GM18951 (cell line): ENCODE results near the gene SLC2A5.

Experiments used
- POLR2A ChIP-seq: IDR thresholded peaks from 4 replicates; pipeline ENCODE4 v1.6.1; 2011; ENCODE audit warnings: mild to moderate bottlenecking; ENCODE audit not compliant: insufficient read length, insufficient read depth; ENCODE audit errors: extremely low read depth
- in situ Hi-C: fragments of 300-500 bp; cut with MboI; formaldehyde crosslinking; loops from one replicate; pipeline ENCODE4 v1.12.0; 2022; ENCODE audit warnings: low sequenced_read_pairs, mixed read lengths, inconsistent platforms; ENCODE audit not compliant: unreplicated experiment

The SLC2A5 gene

GRCh38 chr1:9045861-9046510, 23.4 kb downstream of the SLC2A5 start:
- in situ Hi-C loops = no loop called here
- TF ChIP-seq POLR2A = no peak

- no peak for TF ChIP-seq POLR2A
- in situ Hi-C loops = no loop called here
These were observed 25.2 kb downstream of the SLC2A5 start for GRCh38 chr1:9044236-9044635.

DNA sequence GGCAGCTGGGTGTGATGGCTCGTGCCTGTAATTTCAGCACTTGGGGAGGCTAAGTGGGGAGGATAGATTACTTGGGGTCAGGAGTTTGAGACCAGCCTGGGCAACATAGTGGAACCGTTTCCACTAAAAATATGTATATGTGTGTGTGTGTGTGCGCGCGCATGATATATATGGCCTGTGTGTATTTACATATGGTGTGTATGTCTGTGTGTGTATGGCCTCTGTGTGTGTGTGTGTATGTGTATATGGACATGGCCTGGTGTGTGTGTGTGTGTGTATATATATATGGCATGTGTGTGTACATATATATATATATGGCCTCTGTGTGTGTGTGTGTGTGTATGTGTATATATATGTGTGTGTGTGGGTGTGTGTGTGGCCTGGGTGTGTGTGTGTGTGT, 27.2 kb downstream of the SLC2A5 start:
- in situ Hi-C loops = no loop called here
- TF ChIP-seq POLR2A = no peak

GRCh38 chr1:9041116-9041779, 28.2 kb downstream of the SLC2A5 start:
- no peak for TF ChIP-seq POLR2A
- in situ Hi-C loops = no loop called here

GRCh38 chr1:9040659-9041030, 28.8 kb downstream of the SLC2A5 start:
- in situ Hi-C loops = no loop called here
- TF ChIP-seq POLR2A = no peak

- TF ChIP-seq POLR2A = no peak
- in situ Hi-C loops = no loop called here
These were observed 29.4 kb downstream of the SLC2A5 start for GRCh38 chr1:9039761-9040658.

DNA sequence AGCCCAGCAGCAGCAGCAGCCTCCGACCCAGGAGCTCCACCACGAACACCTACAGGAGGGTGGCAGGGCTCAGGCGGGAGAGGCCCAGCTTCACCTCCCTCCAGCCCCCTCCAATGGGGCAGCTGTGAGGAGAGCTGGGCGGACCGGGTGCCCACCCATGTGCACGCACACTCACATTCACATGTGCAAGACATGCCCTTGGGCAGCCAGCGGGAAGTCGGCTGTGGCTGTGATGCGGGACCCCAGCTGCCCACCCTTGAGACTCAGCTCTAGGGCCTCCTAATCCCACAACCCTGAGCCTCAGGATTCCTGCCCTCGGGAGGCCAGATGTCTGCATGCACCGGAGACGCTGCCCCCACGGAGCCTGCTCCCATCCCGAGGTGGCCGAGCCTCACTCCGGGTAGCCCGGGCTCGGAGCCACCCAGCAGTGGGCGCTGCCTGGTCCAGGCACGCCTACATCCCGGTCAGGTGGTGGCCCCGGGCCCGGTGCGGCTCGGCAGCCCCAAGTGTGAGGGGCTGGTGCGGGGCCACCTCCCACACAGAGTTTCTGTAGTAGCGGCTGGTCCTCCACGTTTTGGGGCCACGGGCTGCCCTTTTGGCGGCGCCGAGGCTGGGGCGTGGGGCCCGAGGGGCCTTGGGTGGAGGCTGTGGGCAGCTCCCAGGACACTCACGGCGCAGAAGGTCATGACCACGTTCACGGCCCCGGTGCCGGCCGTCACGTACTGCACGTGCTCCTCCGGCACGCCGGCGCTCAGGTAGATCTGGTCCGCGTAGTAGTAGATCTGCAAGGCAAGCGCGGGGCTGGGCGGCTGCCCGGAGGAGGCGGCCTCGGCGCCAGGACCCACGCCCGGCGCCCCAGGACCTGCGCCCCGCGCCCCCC, 30.3 kb downstream of the SLC2A5 start:
- in situ Hi-C loops = no loop called here
- TF ChIP-seq POLR2A = no peak

GRCh38 chr1:9038338-9038650, 31.1 kb downstream of the SLC2A5 start:
- TF ChIP-seq POLR2A = no peak
- in situ Hi-C loops = no loop called here

GRCh38 chr1:9037476-9038337, 31.7 kb downstream of the SLC2A5 start:
- in situ Hi-C loops = no loop called here
- TF ChIP-seq POLR2A = no peak

GRCh38 chr1:9035226-9035625, 34.2 kb downstream of the SLC2A5 start:
- in situ Hi-C loops = no loop called here
- TF ChIP-seq POLR2A = no peak

DNA sequence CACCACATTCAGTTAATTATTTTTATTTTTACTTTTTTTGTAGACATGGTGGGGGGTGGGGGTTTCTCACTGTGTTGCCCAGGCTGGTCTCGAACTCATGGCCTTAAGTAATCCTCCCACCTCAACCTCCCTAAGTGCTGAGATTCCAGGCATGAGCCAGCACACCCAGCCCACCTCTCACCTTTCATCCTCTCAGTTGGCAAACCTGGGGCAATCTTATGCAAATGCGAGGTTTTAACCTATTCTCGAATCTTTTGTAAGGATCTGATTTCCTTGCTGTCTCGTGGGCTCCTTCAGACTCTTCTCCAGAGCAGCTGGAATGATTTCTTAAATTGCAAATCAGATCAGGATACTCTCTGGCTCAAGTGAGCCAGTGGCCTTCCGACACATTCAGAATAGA, 36.1 kb downstream of the SLC2A5 start:
- TF ChIP-seq POLR2A = no peak
- in situ Hi-C loops = no loop called here
